Measurements from ENCODE around the gene CPEB4. TPM values are rescaled to one million over a fixed set of nuclear protein-coding genes. Genes with fewer than 3 reads are reported as not detected.

Gene CPEB4
- total RNA-seq, 1 experiment from 2014 or later = 8.7 TPM

DNA sequence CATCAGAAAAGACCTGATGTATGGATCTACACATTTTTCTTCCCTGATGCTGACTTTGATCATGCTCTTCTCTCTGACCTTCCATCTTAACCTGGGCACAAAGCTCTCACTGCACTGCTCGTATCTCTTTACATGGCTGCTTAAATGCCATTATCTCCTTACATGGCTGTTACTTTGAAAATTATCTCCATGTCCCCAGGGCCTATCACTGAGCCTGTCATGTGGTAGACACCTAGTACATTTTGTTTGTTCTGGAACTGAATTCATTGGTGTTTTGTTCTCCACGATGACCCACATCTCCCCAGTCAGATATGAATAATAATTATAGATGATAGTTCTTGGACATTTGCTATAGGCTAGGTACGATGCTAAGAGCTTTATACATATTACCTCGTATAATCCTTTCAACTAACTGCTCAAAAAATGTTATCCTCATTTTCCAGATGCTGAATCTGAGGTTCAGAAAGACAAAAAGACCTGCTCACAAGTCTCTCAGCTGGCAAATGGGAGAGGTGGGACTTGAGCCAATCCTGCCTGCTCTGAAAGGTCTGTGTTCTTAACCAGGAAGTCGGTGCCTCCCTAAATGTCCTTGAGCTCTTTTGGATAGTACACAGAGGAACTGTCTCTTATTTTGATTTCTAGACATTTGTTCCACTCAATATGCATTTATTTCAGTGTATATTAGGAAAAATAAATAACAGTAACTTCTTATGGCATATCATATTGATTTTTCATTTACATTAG lies 9.8 kb upstream of the CPEB4 start:
- H2BK12ac ChIP-seq (ENCODE audit: insufficient read length, low read depth, low read length) = no peak overlapping the region
- H3K9ac ChIP-seq (ENCODE audit: extremely low read depth, insufficient read length, low read length) = no peak overlapping the region
- H3K56ac ChIP-seq (ENCODE audit: insufficient read length, low read depth, low read length) = no peak overlapping the region
- no peak overlapping the region for H2AFZ ChIP-seq (ENCODE audit: low read length)
- H3K27me3 ChIP-seq (ENCODE audit: insufficient read depth, low read length) = no peaks in the 10 kb centered on the region
- H3K36me3 Mint-ChIP-seq (ENCODE audit: insufficient read depth in 1 of 3, low read depth in 3 of 3) = no peaks in the 10 kb centered on the region
- H3K18ac ChIP-seq (ENCODE audit: insufficient read length, low read depth, low read length) = no peak overlapping the region
- H3K4me1 Mint-ChIP-seq = peaks cover 0 to 1% of the 10 kb centered on the region in 2 experiments; a peak in 1 of 4 replicates
- no peaks in the 10 kb centered on the region for H3K23me2 ChIP-seq (ENCODE audit: insufficient read length, low read depth, low read length, poor library complexity, severe bottlenecking)
- no CpG with 5 or more reads among the region's 5 CpGs for WGBS (ENCODE audit: extremely low coverage, insufficient read length, low lambda C conversion rate)
- no peak overlapping the region for H3K14ac ChIP-seq (ENCODE audit: insufficient read depth, low read length)
- H4K20me1 ChIP-seq (ENCODE audit: control insufficient read depth, insufficient read depth, insufficient read length) = no peaks in the 10 kb centered on the region
- H4K91ac ChIP-seq (ENCODE audit: insufficient read length, low read depth, low read length) = no peak overlapping the region
- H2BK20ac ChIP-seq (ENCODE audit: low read depth, low read length, poor library complexity, severe bottlenecking) = no peak overlapping the region
- H3K27me3 Mint-ChIP-seq (ENCODE audit: low read depth) = no peaks in the 10 kb centered on the region; the same call in 1 of the 2 replicates
- no peaks in the 10 kb centered on the region for H3K9me3 ChIP-seq (ENCODE audit: control insufficient read depth, low read depth, low read length)
- H4K5ac ChIP-seq (ENCODE audit: insufficient read length, low read depth, low read length) = no peak overlapping the region
- H2AK5ac ChIP-seq (ENCODE audit: insufficient read length, low read length) = no peak overlapping the region
- no peak overlapping the region for H4K8ac ChIP-seq (replicated peaks; ENCODE audit: insufficient read length, low read depth, low read length)
- H3K4me2 ChIP-seq (ENCODE audit: insufficient read depth, insufficient read length, low read length) = no peak overlapping the region
- TF ChIP-seq, protein P1, sequence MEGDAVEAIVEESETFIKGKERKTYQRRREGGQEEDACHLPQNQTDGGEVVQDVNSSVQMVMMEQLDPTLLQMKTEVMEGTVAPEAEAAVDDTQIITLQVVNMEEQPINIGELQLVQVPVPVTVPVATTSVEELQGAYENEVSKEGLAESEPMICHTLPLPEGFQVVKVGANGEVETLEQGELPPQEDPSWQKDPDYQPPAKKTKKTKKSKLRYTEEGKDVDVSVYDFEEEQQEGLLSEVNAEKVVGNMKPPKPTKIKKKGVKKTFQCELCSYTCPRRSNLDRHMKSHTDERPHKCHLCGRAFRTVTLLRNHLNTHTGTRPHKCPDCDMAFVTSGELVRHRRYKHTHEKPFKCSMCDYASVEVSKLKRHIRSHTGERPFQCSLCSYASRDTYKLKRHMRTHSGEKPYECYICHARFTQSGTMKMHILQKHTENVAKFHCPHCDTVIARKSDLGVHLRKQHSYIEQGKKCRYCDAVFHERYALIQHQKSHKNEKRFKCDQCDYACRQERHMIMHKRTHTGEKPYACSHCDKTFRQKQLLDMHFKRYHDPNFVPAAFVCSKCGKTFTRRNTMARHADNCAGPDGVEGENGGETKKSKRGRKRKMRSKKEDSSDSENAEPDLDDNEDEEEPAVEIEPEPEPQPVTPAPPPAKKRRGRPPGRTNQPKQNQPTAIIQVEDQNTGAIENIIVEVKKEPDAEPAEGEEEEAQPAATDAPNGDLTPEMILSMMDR (conservative IDR thresholded peaks at IDR 0.05) = no peak
- H3T11ph ChIP-seq (ENCODE audit: low read length) = no peak overlapping the region
- no peak overlapping the region for H3K4me3 Mint-ChIP-seq
- H3K9me3 Mint-ChIP-seq = 0 out of 5 replicates have a peak, but pooled peaks cover 0 to 2% of the 10 kb centered on the region in 2 experiments
- no peak overlapping the region for H3K23ac ChIP-seq (ENCODE audit: insufficient read length, low read depth, low read length)
- no peaks in the 10 kb centered on the region for H3K4me1 ChIP-seq (ENCODE audit: insufficient read depth, low read length)
- no peaks in the 10 kb centered on the region for H3K79me2 ChIP-seq (ENCODE audit: insufficient read depth, low read length)
- H3K4ac ChIP-seq (ENCODE audit: low read depth, low read length) = no peak overlapping the region
- H3K27ac ChIP-seq (ENCODE audit: insufficient read length, low read depth, low read length) = no peak overlapping the region
- no peaks in the 10 kb centered on the region for H3K79me1 ChIP-seq (ENCODE audit: insufficient read depth, low read depth, low read length, poor library complexity, severe bottlenecking)
- no peak for DNase-seq
- H2BK5ac ChIP-seq (ENCODE audit: insufficient read length, low read length) = no peak overlapping the region
- H2BK15ac ChIP-seq (ENCODE audit: low read depth, low read length) = no peak overlapping the region
- H3K27ac Mint-ChIP-seq = no peak overlapping the region
- H2BK120ac ChIP-seq (ENCODE audit: low read depth, low read length, poor library complexity, severe bottlenecking) = no peak overlapping the region

Measured in H9 (cell line).